Measurements from ENCODE around the gene KRT80. TPM values are rescaled to one million over a fixed set of nuclear protein-coding genes. Genes with fewer than 3 reads are reported as not detected.

KRT80 gene
- total RNA-seq, 1 experiment from 2014 or later, result 8.8 TPM

DNA sequence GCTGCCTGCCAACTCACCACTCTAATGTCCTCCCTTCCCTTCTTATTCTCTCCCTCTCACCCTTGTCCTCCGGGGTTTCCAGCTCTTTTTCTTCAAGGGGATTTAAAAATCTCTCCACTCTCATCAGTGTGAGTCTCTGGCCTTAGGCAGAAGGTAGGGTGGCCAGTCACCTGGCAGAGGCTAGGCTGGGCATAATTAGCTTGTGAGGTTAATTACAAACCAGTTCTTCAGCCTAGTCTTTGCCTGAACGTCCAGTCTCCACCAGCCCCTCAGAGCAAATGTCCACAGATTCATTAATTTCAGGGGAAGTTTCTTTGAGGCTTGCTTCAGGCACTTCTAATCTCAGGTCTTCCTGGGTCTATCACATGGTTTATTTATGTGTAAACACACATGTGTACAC is 48.0 kb upstream of the KRT80 start:
- no peak overlapping the region for H3K4me3 ChIP-seq (replicated peaks in 1 of 2; ENCODE audit: low read depth in 1 of 2, low read length in 2 of 2)
- peaks cover 33 to 91% of the 10 kb centered on the region in 2 experiments for H3K4me1 ChIP-seq (ENCODE audit: control insufficient read depth in 1 of 2, insufficient read depth in 2 of 2, low read length in 2 of 2)
- no peak overlapping the region for H3K4me2 ChIP-seq (ENCODE audit: low read length)
- ChIA-PET POLR2A (no interaction called here), CTCF (interaction anchor here (0.8 kb wide), 1 partner anchor 18 kb away, joined by 4 read pairs; no protein-coding TSS in a partner anchor), RAD21 (ENCODE audit: low non-redundant PET in 1 of 2, low total read pairs in 2 of 2, uncharacterized antibody in 2 of 2, unreplicated experiment in 2 of 2) (no interaction called here)
- no peaks in the 10 kb centered on the region for H3K9me2 ChIP-seq (ENCODE audit: insufficient read depth)
- no peak for ATAC-seq
- H2AFZ ChIP-seq (ENCODE audit: low read depth, low read length, poor library complexity, severe bottlenecking), result no peak overlapping the region
- no peaks in the 10 kb centered on the region for H3K36me3 ChIP-seq (ENCODE audit: control insufficient read depth in 1 of 2, insufficient read depth in 2 of 2, low read length in 2 of 2)
- H3K79me2 ChIP-seq (ENCODE audit: insufficient read depth, low read length), result no peaks in the 10 kb centered on the region
- BruUV-seq (replicated peaks), result no TSS peak
- TF ChIP-seq POLR2AphosphoS5 (IDR thresholded peaks at IDR 0.05; ENCODE audit: low read depth, low read length) (no peak), ZNF274 (IDR thresholded peaks at IDR 0.05; ENCODE audit: low read depth, low read length) (no peak), EZH2phosphoT487 (IDR thresholded peaks at IDR 0.05; ENCODE audit: borderline replicate concordance) (no peak), POLR2A (IDR thresholded peaks at IDR 0.05; ENCODE audit: borderline replicate concordance, extremely low read depth, insufficient read depth, insufficient read length) (no peak), SIN3A (IDR thresholded peaks at IDR 0.05; ENCODE audit: low read depth) (no peak)
- no peaks in the 10 kb centered on the region for H4K20me1 ChIP-seq (ENCODE audit: insufficient read depth)
- H3K9ac ChIP-seq (ENCODE audit: low read length), result no peak overlapping the region
- no peak overlapping the region for H3K27ac ChIP-seq (ENCODE audit: low read depth, low read length)
- intact Hi-C loops (cut with micrococcal nuclease), result no loop called here
- no peaks in the 10 kb centered on the region for H3K9me3 ChIP-seq (ENCODE audit: control insufficient read depth in 1 of 2, insufficient read depth in 1 of 2, low read depth in 1 of 2, low read length in 2 of 2)
- H3K27me3 ChIP-seq (ENCODE audit: insufficient read depth, low read length), result no peaks in the 10 kb centered on the region
- no peak for DNase-seq (ENCODE audit: low read depth, low spot score)

DNA sequence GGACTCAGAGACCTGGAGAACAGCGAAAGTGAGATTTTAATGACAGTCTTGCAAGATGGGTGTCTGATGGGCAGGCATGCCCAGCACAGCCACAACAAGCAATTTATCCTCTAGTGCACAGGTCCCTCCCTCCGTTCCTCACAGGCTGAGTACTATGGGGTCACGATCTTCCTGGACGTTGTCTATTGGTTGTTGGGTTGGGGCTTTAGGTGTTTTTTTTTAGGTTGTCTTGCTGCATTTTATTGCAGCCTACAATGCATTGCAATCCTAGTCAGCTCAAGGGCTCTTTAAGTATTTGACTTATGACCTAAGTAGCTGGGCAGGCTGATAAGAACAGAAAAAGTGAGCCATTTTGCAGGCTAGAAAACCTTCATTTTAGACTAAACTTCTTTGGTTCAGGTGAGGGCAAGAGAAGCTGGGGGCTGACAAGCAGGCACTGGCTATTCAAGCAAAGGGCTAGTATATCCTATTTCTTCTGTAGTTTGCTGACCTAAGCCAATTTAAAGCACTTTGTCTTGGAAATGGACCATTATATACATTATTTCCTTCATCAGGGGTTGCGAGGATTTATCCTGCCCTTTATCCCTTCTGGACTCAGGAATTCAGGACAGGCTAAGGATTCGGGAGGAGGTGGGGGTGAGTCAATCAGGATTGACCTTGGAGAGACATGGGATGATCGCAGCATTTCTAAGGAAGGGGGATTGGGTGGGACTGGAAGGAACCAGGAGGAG is 47.3 kb upstream of the KRT80 start:
- no peak overlapping the region for H2AFZ ChIP-seq (ENCODE audit: low read depth, low read length, poor library complexity, severe bottlenecking)
- ATAC-seq (no peak), DNase-seq (ENCODE audit: low read depth, low spot score) (no peak)
- H3K27ac ChIP-seq (ENCODE audit: low read depth, low read length), result no peak overlapping the region
- ChIA-PET CTCF (interaction anchor here (0.8 kb wide), 1 partner anchor 18 kb away, joined by 4 read pairs; no protein-coding TSS in a partner anchor), RAD21 (ENCODE audit: low non-redundant PET in 1 of 2, low total read pairs in 2 of 2, uncharacterized antibody in 2 of 2, unreplicated experiment in 2 of 2) (no interaction called here), POLR2A (no interaction called here)
- intact Hi-C loops (cut with micrococcal nuclease), result no loop called here
- no peaks in the 10 kb centered on the region for H3K9me3 ChIP-seq (ENCODE audit: control insufficient read depth in 1 of 2, insufficient read depth in 1 of 2, low read depth in 1 of 2, low read length in 2 of 2)
- no peaks in the 10 kb centered on the region for H4K20me1 ChIP-seq (ENCODE audit: insufficient read depth)
- peaks cover 26 to 91% of the 10 kb centered on the region in 2 experiments for H3K4me1 ChIP-seq (ENCODE audit: control insufficient read depth in 1 of 2, insufficient read depth in 2 of 2, low read length in 2 of 2)
- no peak overlapping the region for H3K4me2 ChIP-seq (ENCODE audit: low read length)
- no peaks in the 10 kb centered on the region for H3K79me2 ChIP-seq (ENCODE audit: insufficient read depth, low read length)
- no peak overlapping the region for H3K9ac ChIP-seq (ENCODE audit: low read length)
- H3K4me3 ChIP-seq (replicated peaks in 1 of 2; ENCODE audit: low read depth in 1 of 2, low read length in 2 of 2), result no peak overlapping the region
- H3K27me3 ChIP-seq (ENCODE audit: insufficient read depth, low read length), result no peaks in the 10 kb centered on the region
- BruUV-seq (replicated peaks), result no TSS peak
- H3K9me2 ChIP-seq (ENCODE audit: insufficient read depth), result no peaks in the 10 kb centered on the region
- H3K36me3 ChIP-seq (ENCODE audit: control insufficient read depth in 1 of 2, insufficient read depth in 2 of 2, low read length in 2 of 2), result no peaks in the 10 kb centered on the region
- TF ChIP-seq, protein P1, sequence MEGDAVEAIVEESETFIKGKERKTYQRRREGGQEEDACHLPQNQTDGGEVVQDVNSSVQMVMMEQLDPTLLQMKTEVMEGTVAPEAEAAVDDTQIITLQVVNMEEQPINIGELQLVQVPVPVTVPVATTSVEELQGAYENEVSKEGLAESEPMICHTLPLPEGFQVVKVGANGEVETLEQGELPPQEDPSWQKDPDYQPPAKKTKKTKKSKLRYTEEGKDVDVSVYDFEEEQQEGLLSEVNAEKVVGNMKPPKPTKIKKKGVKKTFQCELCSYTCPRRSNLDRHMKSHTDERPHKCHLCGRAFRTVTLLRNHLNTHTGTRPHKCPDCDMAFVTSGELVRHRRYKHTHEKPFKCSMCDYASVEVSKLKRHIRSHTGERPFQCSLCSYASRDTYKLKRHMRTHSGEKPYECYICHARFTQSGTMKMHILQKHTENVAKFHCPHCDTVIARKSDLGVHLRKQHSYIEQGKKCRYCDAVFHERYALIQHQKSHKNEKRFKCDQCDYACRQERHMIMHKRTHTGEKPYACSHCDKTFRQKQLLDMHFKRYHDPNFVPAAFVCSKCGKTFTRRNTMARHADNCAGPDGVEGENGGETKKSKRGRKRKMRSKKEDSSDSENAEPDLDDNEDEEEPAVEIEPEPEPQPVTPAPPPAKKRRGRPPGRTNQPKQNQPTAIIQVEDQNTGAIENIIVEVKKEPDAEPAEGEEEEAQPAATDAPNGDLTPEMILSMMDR (IDR thresholded peaks at IDR 0.05 in 2 of 3, conservative IDR thresholded peaks at IDR 0.05 in 1 of 3; ENCODE audit: borderline replicate concordance in 1 of 3, insufficient read depth in 1 of 3, low read depth in 2 of 3, low read length in 2 of 3), result no peak
- TF ChIP-seq, protein P2, sequence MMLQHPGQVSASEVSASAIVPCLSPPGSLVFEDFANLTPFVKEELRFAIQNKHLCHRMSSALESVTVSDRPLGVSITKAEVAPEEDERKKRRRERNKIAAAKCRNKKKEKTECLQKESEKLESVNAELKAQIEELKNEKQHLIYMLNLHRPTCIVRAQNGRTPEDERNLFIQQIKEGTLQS (IDR thresholded peaks at IDR 0.05), result no peak
- TF ChIP-seq, protein P3, sequence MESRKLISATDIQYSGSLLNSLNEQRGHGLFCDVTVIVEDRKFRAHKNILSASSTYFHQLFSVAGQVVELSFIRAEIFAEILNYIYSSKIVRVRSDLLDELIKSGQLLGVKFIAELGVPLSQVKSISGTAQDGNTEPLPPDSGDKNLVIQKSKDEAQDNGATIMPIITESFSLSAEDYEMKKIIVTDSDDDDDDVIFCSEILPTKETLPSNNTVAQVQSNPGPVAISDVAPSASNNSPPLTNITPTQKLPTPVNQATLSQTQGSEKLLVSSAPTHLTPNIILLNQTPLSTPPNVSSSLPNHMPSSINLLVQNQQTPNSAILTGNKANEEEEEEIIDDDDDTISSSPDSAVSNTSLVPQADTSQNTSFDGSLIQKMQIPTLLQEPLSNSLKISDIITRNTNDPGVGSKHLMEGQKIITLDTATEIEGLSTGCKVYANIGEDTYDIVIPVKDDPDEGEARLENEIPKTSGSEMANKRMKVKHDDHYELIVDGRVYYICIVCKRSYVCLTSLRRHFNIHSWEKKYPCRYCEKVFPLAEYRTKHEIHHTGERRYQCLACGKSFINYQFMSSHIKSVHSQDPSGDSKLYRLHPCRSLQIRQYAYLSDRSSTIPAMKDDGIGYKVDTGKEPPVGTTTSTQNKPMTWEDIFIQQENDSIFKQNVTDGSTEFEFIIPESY (IDR thresholded peaks at IDR 0.05; ENCODE audit: extremely low read depth, insufficient replicate concordance, low read length), result no peak
- TF ChIP-seq CEBPB (IDR thresholded peaks at IDR 0.05; ENCODE audit: low read depth), result no peak
- TF ChIP-seq ZFX (IDR thresholded peaks at IDR 0.05), result no peak
- TF ChIP-seq SRF (IDR thresholded peaks at IDR 0.05; ENCODE audit: low read depth), result no peak
- TF ChIP-seq FOSL1 (IDR thresholded peaks at IDR 0.05; ENCODE audit: low read depth), result no peak
- no peak for TF ChIP-seq ZNF274 (IDR thresholded peaks at IDR 0.05; ENCODE audit: low read depth, low read length)
- no peak for TF ChIP-seq RAD21 (IDR thresholded peaks at IDR 0.05; ENCODE audit: low read depth)
- TF ChIP-seq, protein P4, sequence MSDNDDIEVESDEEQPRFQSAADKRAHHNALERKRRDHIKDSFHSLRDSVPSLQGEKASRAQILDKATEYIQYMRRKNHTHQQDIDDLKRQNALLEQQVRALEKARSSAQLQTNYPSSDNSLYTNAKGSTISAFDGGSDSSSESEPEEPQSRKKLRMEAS (IDR thresholded peaks at IDR 0.05), result no peak
- TF ChIP-seq TCF7L2 (IDR thresholded peaks at IDR 0.05; ENCODE audit: borderline replicate concordance, extremely low read depth, insufficient read depth, insufficient read length), result no peak
- no peak for TF ChIP-seq SP1 (IDR thresholded peaks at IDR 0.05; ENCODE audit: low read depth)
- TF ChIP-seq SIN3A (IDR thresholded peaks at IDR 0.05; ENCODE audit: low read depth), result no peak
- TF ChIP-seq EZH2phosphoT487 (IDR thresholded peaks at IDR 0.05; ENCODE audit: borderline replicate concordance), result no peak
